HEK293 (cell line): Measurements from ENCODE around the gene TREM1.

Experiments
- CTCF ChIA-PET: fragments of 350-600 bp; formaldehyde crosslinking; extraction: SDS; loops from one replicate; lab custom pipeline; 2021; ENCODE audit warnings: antibody characterized with exemption; lab: Yijun Ruan, JAX
- POLR2A ChIA-PET: fragments of 300-600 bp; formaldehyde crosslinking; extraction: SDS; loops from one replicate; lab custom pipeline; 2020; ENCODE audit warnings: antibody characterized with exemption, inconsistent platforms; lab: Yijun Ruan, JAX
- H3K27ac ChIP-seq: fragments of 200-500 bp; sonication (Bioruptor generic); 2 replicates; pipeline ENCODE4 v1.5.1; 2014; ENCODE audit warnings: low read depth, low read length, control low read depth, inconsistent platforms; ENCODE audit errors: extremely low read depth
- H3K36me3 ChIP-seq, 2 experiments: fragments of 200-500 bp in 1 of 2; sonication (Bioruptor generic) in 1 of 2; 1 replicate in 1 of 2; 2 replicates in 1 of 2; pipeline ENCODE4 v1.5.1; 2014 to 2017; ENCODE audit warnings: inconsistent platforms in 2 of 2, low read length in 2 of 2; ENCODE audit not compliant: control insufficient read depth in 2 of 2, insufficient read depth in 1 of 2
- H3K4me1 ChIP-seq: fragments of 200-500 bp; sonication (Bioruptor generic); 2 replicates; pipeline ENCODE4 v1.5.1; 2014; ENCODE audit warnings: mild to moderate bottlenecking, low read length, inconsistent platforms; ENCODE audit not compliant: control insufficient read depth, insufficient read depth
- H3K4me3 ChIP-seq: 2 replicates; pipeline ENCODE4 v1.5.1; 2011; ENCODE audit warnings: low read depth, mild to moderate bottlenecking, control low read depth, low read length, moderate library complexity
- H3K9me3 ChIP-seq: fragments of 200-500 bp; sonication (Bioruptor generic); 2 replicates; pipeline ENCODE4 v1.5.1; 2014; ENCODE audit warnings: low read depth, low read length, inconsistent platforms; ENCODE audit not compliant: control insufficient read depth, insufficient read depth
- AEBP2 ChIP-seq: fragments of 450-650 bp; formaldehyde crosslinking; IDR thresholded peaks from 2 replicates; pipeline ENCODE4 v1.5.1; 2016; ENCODE audit warnings: missing biosample characterization, missing genetic modification characterization, borderline replicate concordance
- ATF2 ChIP-seq: fragments of 450-650 bp; formaldehyde crosslinking; IDR thresholded peaks from 2 replicates; pipeline ENCODE4 v1.5.1; 2016; ENCODE audit warnings: missing biosample characterization, missing genetic modification characterization, low read depth
- GLI2 ChIP-seq: fragments of 450-650 bp; formaldehyde crosslinking; IDR thresholded peaks from 2 replicates; pipeline ENCODE4; 2017; ENCODE audit warnings: missing biosample characterization, missing genetic modification characterization, low read depth, borderline replicate concordance
- GLI4 ChIP-seq: fragments of 450-650 bp; formaldehyde crosslinking; IDR thresholded peaks from 2 replicates; pipeline ENCODE4 v1.5.1; 2016; ENCODE audit warnings: missing biosample characterization, missing genetic modification characterization
- HOXA7 ChIP-seq: sonication (generic); formaldehyde crosslinking; IDR thresholded peaks from 2 replicates; pipeline ENCODE4 v1.8.1; 2022; ENCODE audit warnings: missing genetic modification reagents, borderline replicate concordance
- MZF1 ChIP-seq: fragments of 450-650 bp; formaldehyde crosslinking; IDR thresholded peaks from 2 replicates; pipeline ENCODE4 v1.5.1; 2017; ENCODE audit warnings: missing biosample characterization, missing genetic modification characterization, borderline replicate concordance
- PBX3 ChIP-seq: sonication (generic); formaldehyde crosslinking; IDR thresholded peaks from 2 replicates; pipeline ENCODE4 v1.8.1; 2022; ENCODE audit warnings: mild to moderate bottlenecking, moderate library complexity, missing genetic modification reagents
- PRDM1 ChIP-seq: fragments of 450-650 bp; formaldehyde crosslinking; IDR thresholded peaks from 2 replicates; pipeline ENCODE4; 2016; ENCODE audit warnings: missing biosample characterization, missing genetic modification characterization
- PRDM10 ChIP-seq: fragments of 450-650 bp; formaldehyde crosslinking; IDR thresholded peaks from 2 replicates; pipeline ENCODE4 v1.5.1; 2016; ENCODE audit warnings: missing biosample characterization, missing genetic modification characterization
- PRDM6 ChIP-seq: fragments of 450-650 bp; formaldehyde crosslinking; IDR thresholded peaks from 2 replicates; pipeline ENCODE4 v1.5.1; 2017; ENCODE audit warnings: missing biosample characterization, missing genetic modification characterization
- TRIM28 ChIP-seq: IDR thresholded peaks from 2 replicates; pipeline ENCODE4 v1.6.1; 2011; ENCODE audit warnings: low read length, control low read depth, borderline replicate concordance
- YY1 ChIP-seq: fragments of 450-650 bp; formaldehyde crosslinking; IDR thresholded peaks from 2 replicates; pipeline ENCODE4 v1.5.1; 2018; ENCODE audit warnings: missing biosample characterization, missing genetic modification characterization
- ZBTB17 ChIP-seq: fragments of 450-650 bp; formaldehyde crosslinking; IDR thresholded peaks from 2 replicates; pipeline ENCODE4 v1.5.1; 2016; ENCODE audit warnings: missing biosample characterization, missing genetic modification characterization
- ZNF140 ChIP-seq: fragments of 450-650 bp; formaldehyde crosslinking; IDR thresholded peaks from 2 replicates; pipeline ENCODE4 v1.5.1; 2016; ENCODE audit warnings: missing biosample characterization, missing genetic modification characterization
- ZNF174 ChIP-seq: fragments of 450-650 bp; formaldehyde crosslinking; IDR thresholded peaks from 2 replicates; pipeline ENCODE4 v1.5.0; 2017; ENCODE audit warnings: missing biosample characterization, mild to moderate bottlenecking, missing genetic modification characterization
- ZNF18 ChIP-seq: fragments of 450-650 bp; formaldehyde crosslinking; IDR thresholded peaks from 2 replicates; pipeline ENCODE4 v1.5.1; 2016; ENCODE audit warnings: missing biosample characterization, missing genetic modification characterization
- ZNF311 ChIP-seq: fragments of 450-650 bp; formaldehyde crosslinking; IDR thresholded peaks from 2 replicates; pipeline ENCODE4 v1.5.1; 2017; ENCODE audit warnings: missing biosample characterization, missing genetic modification characterization, borderline replicate concordance
- ZNF341 ChIP-seq: fragments of 450-650 bp; formaldehyde crosslinking; IDR thresholded peaks from 2 replicates; pipeline ENCODE4; 2016; ENCODE audit warnings: low read depth, missing biosample characterization, missing genetic modification characterization
- ZNF558 ChIP-seq: fragments of 450-650 bp; formaldehyde crosslinking; IDR thresholded peaks from 2 replicates; pipeline ENCODE4 v1.5.1; 2016; ENCODE audit warnings: missing biosample characterization, missing genetic modification characterization
- ZNF561 ChIP-seq: fragments of 450-650 bp; IDR thresholded peaks from 2 replicates; pipeline ENCODE4 v1.5.1; 2018; ENCODE audit warnings: missing biosample characterization, missing genetic modification characterization, borderline replicate concordance
- ZNF621 ChIP-seq: fragments of 450-650 bp; formaldehyde crosslinking; IDR thresholded peaks from 2 replicates; pipeline ENCODE4 v1.5.1; 2017; ENCODE audit warnings: missing biosample characterization, missing genetic modification characterization
- ZNF624 ChIP-seq: fragments of 450-650 bp; formaldehyde crosslinking; IDR thresholded peaks from 2 replicates; pipeline ENCODE4 v1.5.1; 2017; ENCODE audit warnings: missing biosample characterization, missing genetic modification characterization
- ZNF843 ChIP-seq: fragments of 450-650 bp; formaldehyde crosslinking; IDR thresholded peaks from 2 replicates; pipeline ENCODE4 v1.5.1; 2016; ENCODE audit warnings: missing biosample characterization, missing genetic modification characterization
- ZSCAN30 ChIP-seq: fragments of 450-650 bp; IDR thresholded peaks from 2 replicates; pipeline ENCODE4 v1.5.1; 2018; ENCODE audit warnings: missing biosample characterization, mild to moderate bottlenecking, missing genetic modification characterization, moderate library complexity
- ZXDB ChIP-seq: fragments of 450-650 bp; formaldehyde crosslinking; IDR thresholded peaks from 2 replicates; pipeline ENCODE4 v1.5.1; 2016; ENCODE audit warnings: missing biosample characterization, missing genetic modification characterization

The TREM1 gene

GRCh38 chr6:41327177-41327576 is 40.7 kb upstream of the TREM1 start:
- no peak overlapping the region for H3K27ac ChIP-seq
- CTCF ChIA-PET, result interaction anchor here (0.8 to 1.4 kb wide), 2 partner anchors 8 to 41 kb away, joined by 5 read pairs; no protein-coding TSS in a partner anchor
- H3K4me3 ChIP-seq, result no peak overlapping the region
- H3K4me1 ChIP-seq, result no peaks in the 10 kb centered on the region
- H3K9me3 ChIP-seq, result no peaks in the 10 kb centered on the region
- no peak for TF ChIP-seq ZNF624
- no peak for TF ChIP-seq PRDM1
- no peak for TF ChIP-seq ZSCAN30 (tag by site-specific recombination)
- no peak for TF ChIP-seq GLI4 (tag by site-specific recombination)
- no peak for TF ChIP-seq ZNF174
- TF ChIP-seq ZNF558 (tag by site-specific recombination), result no peak
- no peak for TF ChIP-seq TRIM28
- no peak for TF ChIP-seq PRDM6 (tag by site-specific recombination)
- TF ChIP-seq PBX3 (CRISPR knock-in tag), result no peak
- TF ChIP-seq ZNF843 (tag by site-specific recombination), result no peak
- TF ChIP-seq ZNF140 (tag by site-specific recombination), result no peak
- no peak for TF ChIP-seq AEBP2 (tag by site-specific recombination)
- no peak for TF ChIP-seq GLI2 (tag by site-specific recombination)
- no peak for TF ChIP-seq ZNF18 (tag by site-specific recombination)
- TF ChIP-seq ZNF621, result no peak
- TF ChIP-seq ZNF341 (tag by site-specific recombination), result no peak
- TF ChIP-seq, all 188 proteins: peak for 0
- no peaks in the 10 kb centered on the region for H3K36me3 ChIP-seq
- POLR2A ChIA-PET, result no interaction called here

GRCh38 chr6:41326092-41326491 is 39.6 kb upstream of the TREM1 start:
- H3K4me1 ChIP-seq, result no peaks in the 10 kb centered on the region
- POLR2A ChIA-PET, result no interaction called here
- TF ChIP-seq MZF1 (tag by site-specific recombination), result 0 out of 2 replicates have a peak, but pooled peaks have one; percentile 9
- no peak for TF ChIP-seq PRDM10
- peak; percentile 18; the same call in 1 of the 2 replicates for TF ChIP-seq YY1
- TF ChIP-seq ZNF561 (tag by site-specific recombination), result no peak
- no peak for TF ChIP-seq ZXDB (tag by site-specific recombination)
- TF ChIP-seq ZNF621, result no peak
- 0 out of 2 replicates have a peak, but pooled peaks have one; percentile 11 for TF ChIP-seq ZBTB17
- TF ChIP-seq ATF2 (tag by site-specific recombination), result peak; percentile 56; the same call in 1 of the 2 replicates
- no peak for TF ChIP-seq HOXA7 (CRISPR knock-in tag)
- no peak for TF ChIP-seq ZNF311
- no peaks in the 10 kb centered on the region for H3K9me3 ChIP-seq
- no peak overlapping the region for H3K4me3 ChIP-seq
- CTCF ChIA-PET, result interaction anchor here (1.3 kb wide), 1 partner anchor 97 kb away, joined by 3 read pairs; no protein-coding TSS in a partner anchor
- H3K27ac ChIP-seq, result no peak overlapping the region
- H3K36me3 ChIP-seq, result no peaks in the 10 kb centered on the region
